ENCODE results near the gene GFER. TPM values are rescaled to one million over a fixed set of nuclear protein-coding genes. Genes with fewer than 3 reads are reported as not detected.

Gene GFER
- total and polyA plus RNA-seq, 2 of the 8 experiments (the other 6 are each of a cell fraction or from before 2014, with no cell fraction given) = 17.7 to 37.9 TPM

- no peak for TF ChIP-seq SP2 (IDR thresholded peaks at IDR 0.05; ENCODE audit: low read length)
- no peak for TF ChIP-seq POLR2AphosphoS5 (IDR thresholded peaks at IDR 0.05; ENCODE audit: low read depth, low read length)
Observed at GRCh38 chr16:1947369-1947670, 36.7 kb upstream of the GFER start (continued).
